Activated CD4-positive, alpha-beta memory T cell treated with anti-CD3 and anti-CD28 coated beads, Interleukin-2, amount 10 ng/mL, durations not matched to agents 7 days and 5 days (primary cell): Measurements from ENCODE around the gene HIVEP3. TPM values are rescaled to one million over a fixed set of nuclear protein-coding genes. Genes with fewer than 3 reads are reported as not detected.

Experiments
- CTCF ChIA-PET: fragments of 350-600 bp; sonication (Branson Sonifier 250); formaldehyde crosslinking; loops from one replicate; lab custom pipeline; 2021; ENCODE audit warnings: antibody characterized with exemption, inconsistent platforms; lab: Charles Lee
- POLR2A ChIA-PET: fragments of 350-600 bp; sonication (Branson Sonifier 250); formaldehyde crosslinking; loops from one replicate; lab custom pipeline; 2021; ENCODE audit warnings: antibody characterized with exemption; lab: Charles Lee
- DNase-seq: peaks from one replicate; pipeline ENCODE4 v3.0.0-alpha.2; 2020
- H3K27ac Mint-ChIP-seq: one replicate; pipeline ENCODE4 v1.8.0; 2021; ENCODE audit warnings: mild to moderate bottlenecking, mixed read lengths
- H3K27me3 Mint-ChIP-seq: one replicate; pipeline ENCODE4 v1.8.0; 2021; ENCODE audit warnings: mixed read lengths
- H3K36me3 Mint-ChIP-seq: one replicate; pipeline ENCODE4 v1.8.0; 2021; ENCODE audit warnings: low read depth, mixed read lengths
- H3K4me1 Mint-ChIP-seq: one replicate; pipeline ENCODE4 v1.8.0; 2021; ENCODE audit warnings: mixed read lengths
- H3K4me3 Mint-ChIP-seq: one replicate; pipeline ENCODE4 v1.8.0; 2021; ENCODE audit warnings: mild to moderate bottlenecking, mixed read lengths
- H3K9me3 Mint-ChIP-seq: one replicate; pipeline ENCODE4 v1.8.0; 2021; ENCODE audit warnings: mixed read lengths
- total RNA-seq, 2 experiments: library from RNA; stranded (reverse); gene quantifications; one replicate each; pipeline ENCODE4 v1.2.3, GENCODE V29; 2021

The HIVEP3 gene
- total RNA-seq, 2 experiments from 2014 or later, result 27.8 to 28.8 TPM

- ChIA-PET CTCF (no interaction called here), POLR2A (no interaction called here)
- H3K27ac Mint-ChIP-seq, result no peak overlapping the region
Observed at GRCh38 chr1:41467673-41468072, 451.0 kb downstream of the HIVEP3 start.

GRCh38 chr1:41466146-41466545 lies 452.6 kb downstream of the HIVEP3 start:
- no peaks in the 10 kb centered on the region for H3K36me3 Mint-ChIP-seq
- no peak overlapping the region for H3K27ac Mint-ChIP-seq
- no peaks in the 10 kb centered on the region for H3K4me1 Mint-ChIP-seq
- peaks cover 1% of the 10 kb centered on the region for H3K27me3 Mint-ChIP-seq
- ChIA-PET CTCF (no interaction called here), POLR2A (interaction anchor here (0.6 kb wide), 1 partner anchor 22 kb away, joined by 3 read pairs; no protein-coding TSS in a partner anchor)
- H3K4me3 Mint-ChIP-seq, result no peak overlapping the region
- no peaks in the 10 kb centered on the region for H3K9me3 Mint-ChIP-seq
- DNase-seq, result no peak

More at GRCh38 chr1:41467673-41468072, 451.0 kb downstream of the HIVEP3 start:
- H3K9me3 Mint-ChIP-seq, result no peaks in the 10 kb centered on the region
- no peaks in the 10 kb centered on the region for H3K36me3 Mint-ChIP-seq
- no peak for DNase-seq
- no peak overlapping the region for H3K4me3 Mint-ChIP-seq
- H3K4me1 Mint-ChIP-seq, result no peaks in the 10 kb centered on the region
- peaks cover 4% of the 10 kb centered on the region for H3K27me3 Mint-ChIP-seq

- H3K4me3 Mint-ChIP-seq, result no peak overlapping the region
- POLR2A ChIA-PET, result no interaction called here
- CTCF ChIA-PET, result no interaction called here
- H3K27ac Mint-ChIP-seq, result no peak overlapping the region
- no peaks in the 10 kb centered on the region for H3K9me3 Mint-ChIP-seq
- H3K36me3 Mint-ChIP-seq, result no peaks in the 10 kb centered on the region
- DNase-seq, result no peak
- H3K4me1 Mint-ChIP-seq, result no peaks in the 10 kb centered on the region
- peaks cover 1% of the 10 kb centered on the region for H3K27me3 Mint-ChIP-seq
Observed at GRCh38 chr1:41465741-41466140, 453.0 kb downstream of the HIVEP3 start.

GRCh38 chr1:41464885-41465284 lies 453.8 kb downstream of the HIVEP3 start:
- Mint-ChIP-seq H3K36me3 (no peaks in the 10 kb centered on the region), H3K27me3 (peaks cover 1% of the 10 kb centered on the region), H3K9me3 (no peaks in the 10 kb centered on the region), H3K4me1 (no peaks in the 10 kb centered on the region), H3K4me3 (no peak overlapping the region), H3K27ac (no peak overlapping the region)
- CTCF ChIA-PET, result no interaction called here
- POLR2A ChIA-PET, result no interaction called here
- no peak for DNase-seq

- no peaks in the 10 kb centered on the region for H3K4me1 Mint-ChIP-seq
- H3K4me3 Mint-ChIP-seq, result no peak overlapping the region
- no peaks in the 10 kb centered on the region for H3K9me3 Mint-ChIP-seq
- H3K36me3 Mint-ChIP-seq, result no peaks in the 10 kb centered on the region
- POLR2A ChIA-PET, result no interaction called here
- DNase-seq, result no peak
- H3K27me3 Mint-ChIP-seq, result peaks cover 5% of the 10 kb centered on the region
- no peak overlapping the region for H3K27ac Mint-ChIP-seq
- CTCF ChIA-PET, result no interaction called here
Observed at GRCh38 chr1:41463516-41463915, 455.2 kb downstream of the HIVEP3 start.

- no peak overlapping the region for H3K4me3 Mint-ChIP-seq
- peaks cover 5% of the 10 kb centered on the region for H3K27me3 Mint-ChIP-seq
- no peak for DNase-seq
- H3K9me3 Mint-ChIP-seq, result no peaks in the 10 kb centered on the region
- no peak overlapping the region for H3K27ac Mint-ChIP-seq
- H3K4me1 Mint-ChIP-seq, result no peaks in the 10 kb centered on the region
- ChIA-PET CTCF (no interaction called here), POLR2A (no interaction called here)
- no peaks in the 10 kb centered on the region for H3K36me3 Mint-ChIP-seq
Observed at GRCh38 chr1:41462680-41463004, 456.1 kb downstream of the HIVEP3 start.

- CTCF ChIA-PET, result no interaction called here
- H3K27me3 Mint-ChIP-seq, result peaks cover 5% of the 10 kb centered on the region
- H3K9me3 Mint-ChIP-seq, result no peaks in the 10 kb centered on the region
- no peak overlapping the region for H3K27ac Mint-ChIP-seq
- H3K4me1 Mint-ChIP-seq, result no peaks in the 10 kb centered on the region
- no peak overlapping the region for H3K4me3 Mint-ChIP-seq
- DNase-seq, result no peak
- H3K36me3 Mint-ChIP-seq, result no peaks in the 10 kb centered on the region
- POLR2A ChIA-PET, result no interaction called here
Observed at GRCh38 chr1:41461790-41462679, 456.7 kb downstream of the HIVEP3 start.

- DNase-seq, result no peak
- Mint-ChIP-seq H3K4me1 (no peaks in the 10 kb centered on the region), H3K27ac (no peak overlapping the region)
Observed at GRCh38 chr1:41456847-41457540, 461.7 kb downstream of the HIVEP3 start.

More at GRCh38 chr1:41456847-41457540, 461.7 kb downstream of the HIVEP3 start:
- ChIA-PET POLR2A (no interaction called here), CTCF (no interaction called here)
- H3K36me3 Mint-ChIP-seq, result no peaks in the 10 kb centered on the region
- H3K9me3 Mint-ChIP-seq, result no peaks in the 10 kb centered on the region
- peaks cover 5% of the 10 kb centered on the region for H3K27me3 Mint-ChIP-seq
- no peak overlapping the region for H3K4me3 Mint-ChIP-seq

Other genes starting within 250 kb of the HIVEP3 start
- not detected for gene GUCA2B, start 234.5 kb upstream of the HIVEP3 start, total RNA-seq
- not detected for gene GUCA2A, start 245.8 kb upstream of the HIVEP3 start, total RNA-seq